ENCODE data around the gene KCNK1. TPM values are rescaled to one million over a fixed set of nuclear protein-coding genes. Genes with fewer than 3 reads are reported as not detected.
A peak's percentile ranks its signal among the peaks of the same experiment; 100 is the strongest.

KCNK1 gene
- total RNA-seq, 1 experiment from 2014 or later: 13.3 TPM

GRCh38 chr1:233615571-233615970 lies 1.7 kb downstream of the KCNK1 start:
- TF ChIP-seq E2F4 (CRISPR knock-in tag; IDR thresholded peaks at IDR 0.05; ENCODE audit: borderline replicate concordance, low read depth) (no peak), EMX1 (CRISPR knock-in tag; IDR thresholded peaks at IDR 0.05) (no peak), IRF1 (CRISPR knock-in tag; IDR thresholded peaks at IDR 0.05) (no peak), ZSCAN18 (CRISPR knock-in tag; IDR thresholded peaks at IDR 0.05) (no peak), ESRRA (CRISPR knock-in tag; IDR thresholded peaks at IDR 0.05; ENCODE audit: borderline replicate concordance) (no peak), ATF1 (CRISPR knock-in tag; IDR thresholded peaks at IDR 0.05) (no peak), ETV6 (CRISPR knock-in tag; IDR thresholded peaks at IDR 0.05) (no peak), FOXJ3 (CRISPR knock-in tag; IDR thresholded peaks at IDR 0.05; ENCODE audit: borderline replicate concordance) (no peak), TEAD4 (CRISPR knock-in tag; IDR thresholded peaks at IDR 0.05) (no peak), ZNF121 (CRISPR knock-in tag; IDR thresholded peaks at IDR 0.05) (no peak), TCF7 (CRISPR knock-in tag; IDR thresholded peaks at IDR 0.05; ENCODE audit: low read depth) (no peak), MXD4 (CRISPR knock-in tag; IDR thresholded peaks at IDR 0.05; ENCODE audit: borderline replicate concordance) (no peak), ZBTB43 (CRISPR knock-in tag; IDR thresholded peaks at IDR 0.05) (no peak), MLX (CRISPR knock-in tag; IDR thresholded peaks at IDR 0.05) (no peak), AR (CRISPR knock-in tag; IDR thresholded peaks at IDR 0.05) (no peak), USF2 (CRISPR knock-in tag; IDR thresholded peaks at IDR 0.05) (no peak), MYBL2 (CRISPR knock-in tag; IDR thresholded peaks at IDR 0.05) (no peak), FOXP1 (CRISPR knock-in tag; IDR thresholded peaks at IDR 0.05; ENCODE audit: borderline replicate concordance) (no peak), RORB (CRISPR knock-in tag; IDR thresholded peaks at IDR 0.05) (no peak)
- Mint-ChIP-seq H3K4me1 (peaks cover 32% of the 10 kb centered on the region), H3K4me3 (peak overlapping the region; percentile 90), H3K27ac (no peak overlapping the region), H3K9me3 (peaks cover 3% of the 10 kb centered on the region; the same call in 1 of the 2 replicates), H3K27me3 (ENCODE audit: low read depth) (peaks cover 33% of the 10 kb centered on the region), H3K36me3 (peaks cover 20% of the 10 kb centered on the region)
- DNase-seq (ENCODE audit: low spot score) (no peak), ATAC-seq (no peak)
- CTCF ChIA-PET: no interaction called here
- POLR2A ChIA-PET: no interaction called here
